Endothelial cell of umbilical vein (primary cell): Measurements from ENCODE around the gene DEFB114. TPM values are rescaled to one million over a fixed set of nuclear protein-coding genes. Genes with fewer than 3 reads are reported as not detected.

ENCODE experiments used
- BruUV-seq: library from RNA; stranded (reverse); fragments of 400-500 nt; replicated peaks from 2 replicates; lab custom pipeline; 2021; lab: Mats Ljungman, UMichigan
- CTCF ChIA-PET: fragments of 300-600, 350-600 bp; sonication (Branson Sonifier 250); formaldehyde crosslinking; loops from one replicate; lab custom pipeline; 2021; ENCODE audit warnings: antibody characterized with exemption, inconsistent platforms; lab: Charles Lee
- POLR2A ChIA-PET: fragments of 300-600, 350-600 bp; sonication (Branson Sonifier 250); formaldehyde crosslinking; loops from one replicate; lab custom pipeline; 2021; ENCODE audit warnings: antibody characterized with exemption, inconsistent platforms; lab: Charles Lee
- DNase-seq: peaks from one replicate; pipeline ENCODE4 v3.0.0-alpha.2; 2011; ENCODE audit warnings: low read depth, low spot score
- FAIRE-seq: peaks from 2 replicates; lab custom pipeline; 2011; peaks lifted over from hg19 to GRCh38; lab: Jason Lieb, UNC
- H2AFZ ChIP-seq: 2 replicates; pipeline ENCODE4 v1.6.0; 2012; ENCODE audit warnings: low read depth, low read length, control low read depth, inconsistent platforms
- H3K27ac ChIP-seq: 2 replicates; pipeline ENCODE4 v1.5.1; 2011; ENCODE audit warnings: low read depth, mild to moderate bottlenecking, control low read depth, low read length, moderate library complexity; ENCODE audit not compliant: insufficient read depth
- H3K27me3 ChIP-seq, 2 experiments: 2 replicates each; pipeline versions ENCODE4 v1.6.0 to v1.6.1; 2011; ENCODE audit warnings: low read length in 2 of 2, mixed read lengths in 1 of 2; ENCODE audit not compliant: control insufficient read depth in 2 of 2, insufficient read depth in 2 of 2
- H3K36me3 ChIP-seq, 2 experiments: 2 replicates in 1 of 2; 3 replicates in 1 of 2; pipeline ENCODE4 v1.5.1; 2011; ENCODE audit warnings: low read length in 2 of 2, mild to moderate bottlenecking in 1 of 2, moderate library complexity in 1 of 2; ENCODE audit not compliant: control insufficient read depth in 2 of 2, insufficient read depth in 2 of 2; ENCODE audit errors: extremely low read depth in 1 of 2
- H3K4me1 ChIP-seq: 3 replicates; pipeline ENCODE4 v1.5.1; 2011; ENCODE audit warnings: mild to moderate bottlenecking, low read length; ENCODE audit not compliant: control insufficient read depth, insufficient read depth; ENCODE audit errors: extremely low read depth
- H3K4me2 ChIP-seq: 2 replicates; pipeline ENCODE4 v1.6.1; 2011; ENCODE audit warnings: low read length, control low read depth, mixed read lengths; ENCODE audit not compliant: insufficient read depth
- H3K4me3 ChIP-seq, 3 experiments: fragments of 200-600 bp in 1 of 3; sonication (generic), shearing (Covaris generic) in 1 of 3; replicated peaks in 1 of 3; 2 replicates each; pipeline ENCODE4 v1.5.1; 2011 to 2016; ENCODE audit warnings: control low read depth in 3 of 3, low read length in 3 of 3, mild to moderate bottlenecking in 2 of 3, inconsistent platforms in 1 of 3, low read depth in 1 of 3, moderate library complexity in 1 of 3; ENCODE audit not compliant: insufficient read depth in 1 of 3
- H3K79me2 ChIP-seq: 2 replicates; pipeline ENCODE4 v1.6.0; 2012; ENCODE audit warnings: low read length, inconsistent platforms; ENCODE audit not compliant: control insufficient read depth, insufficient read depth
- H3K9ac ChIP-seq: replicated peaks from 2 replicates; pipeline ENCODE3; 2011; ENCODE audit warnings: low read length, control low read depth; ENCODE audit not compliant: insufficient read depth; ENCODE audit errors: extremely low read depth
- H3K9me1 ChIP-seq: replicated peaks from 3 replicates; pipeline ENCODE4 v1.6.0; 2011; ENCODE audit warnings: mild to moderate bottlenecking, low read length; ENCODE audit not compliant: control insufficient read depth, insufficient read depth; ENCODE audit errors: extremely low read depth
- H3K9me3 ChIP-seq: replicated peaks from 2 replicates; pipeline ENCODE4 v1.5.1; 2012; ENCODE audit warnings: low read length, inconsistent platforms; ENCODE audit not compliant: control insufficient read depth, insufficient read depth
- H4K20me1 ChIP-seq: replicated peaks from 2 replicates; pipeline ENCODE3; 2011; ENCODE audit warnings: mild to moderate bottlenecking, low read length; ENCODE audit not compliant: control insufficient read depth, insufficient read depth; ENCODE audit errors: extremely low read depth
- CTCF ChIP-seq, 2 donors: IDR thresholded peaks; 1 replicate in 1 of 2; 2 replicates in 1 of 2; pipeline ENCODE4 v1.5.1; 2011; ENCODE audit warnings: low read length in 2 of 2, mild to moderate bottlenecking in 2 of 2, moderate library complexity in 2 of 2, control low read depth in 1 of 2, inconsistent platforms in 1 of 2, low read depth in 1 of 2; ENCODE audit not compliant: insufficient read depth in 1 of 2; ENCODE audit errors: extremely low read depth in 1 of 2
- EZH2 ChIP-seq: IDR thresholded peaks from 2 replicates; pipeline ENCODE4 v1.6.1; 2012; ENCODE audit warnings: borderline replicate concordance, low read depth, mild to moderate bottlenecking, moderate library complexity, low read length, inconsistent platforms; ENCODE audit not compliant: severe bottlenecking
- FOS ChIP-seq: IDR thresholded peaks from 2 replicates; pipeline ENCODE4 v1.6.1; 2011; ENCODE audit warnings: mild to moderate bottlenecking, low read length, moderate library complexity, borderline replicate concordance; ENCODE audit not compliant: insufficient read depth
- GATA2 ChIP-seq: IDR thresholded peaks from 2 replicates; pipeline ENCODE4 v1.7.0; 2011; ENCODE audit warnings: low read depth, mild to moderate bottlenecking, moderate library complexity, mixed read lengths, low read length; ENCODE audit not compliant: insufficient read length, insufficient read depth
- JUN ChIP-seq: IDR thresholded peaks from 2 replicates; pipeline ENCODE4 v1.6.1; 2011; ENCODE audit warnings: borderline replicate concordance, low read depth; ENCODE audit not compliant: insufficient read length, insufficient read depth
- MAX ChIP-seq: IDR thresholded peaks from 2 replicates; pipeline ENCODE4 v1.6.1; 2011; ENCODE audit not compliant: insufficient read depth, insufficient read length
- MYC ChIP-seq: IDR thresholded peaks from one replicate; pipeline ENCODE4 v1.6.1; 2011; ENCODE audit warnings: mild to moderate bottlenecking, low read depth, low read length
- POLR2A ChIP-seq: IDR thresholded peaks from 2 replicates; pipeline ENCODE4 v1.6.1; 2012; ENCODE audit warnings: low read depth, mild to moderate bottlenecking, control low read depth, low read length
- POLR2AphosphoS5 ChIP-seq: IDR thresholded peaks from 2 replicates; pipeline ENCODE4 v1.6.1; 2012; ENCODE audit warnings: low read depth, mild to moderate bottlenecking, control low read depth, low read length, moderate library complexity; ENCODE audit not compliant: insufficient read depth
- dilution Hi-C: fragments of 300-500 bp; cut with MboI; formaldehyde crosslinking; loops from one replicate; pipeline ENCODE4 v1.15.0; 2019; ENCODE audit warnings: low sequenced_read_pairs; ENCODE audit not compliant: extremely low pct_ligation_motif_present
- intact Hi-C: fragments of 100-400 bp; cut with micrococcal nuclease; formaldehyde crosslinking; loops from one replicate; pipeline ENCODE4 v1.10.0; 2022
- polyA plus RNA-seq, 4 experiments: library from polyadenylated mRNA; depleted of rRNA in 3 of 4; stranded (reverse) in 3 of 4; unstranded in 1 of 4; fragments of >200 nt; gene quantifications; 2 replicates each; pipeline versions ENCODE4 v1.2.1 to v1.2.3, GENCODE V29; 2011 to 2012; ENCODE audit warnings: missing spikeins in 1 of 4
- total RNA-seq: library from RNA; stranded (reverse); gene quantifications from 2 replicates; pipeline ENCODE4 v1.2.3, GENCODE V29; 2021

The DEFB114 gene
- total and polyA plus RNA-seq, 2 donors (not counting 3 experiments of a cell fraction or from before 2014, with no cell fraction given) = not detected

- H3K36me3 ChIP-seq = no peaks in the 10 kb centered on the region
- H3K9me1 ChIP-seq = no peaks in the 10 kb centered on the region
- ChIA-PET CTCF (no interaction called here), POLR2A (no interaction called here)
- H3K79me2 ChIP-seq = no peaks in the 10 kb centered on the region
- H3K4me2 ChIP-seq = no peak overlapping the region
- no peak overlapping the region for H3K9ac ChIP-seq
- no peaks in the 10 kb centered on the region for H3K9me3 ChIP-seq
- no peak overlapping the region for H3K27ac ChIP-seq
- no peak overlapping the region for H3K4me3 ChIP-seq
- H3K27me3 ChIP-seq = no peaks in the 10 kb centered on the region
- intact Hi-C loops = no loop called here
- no TSS peak for BruUV-seq
- FAIRE-seq (no peak), DNase-seq (no peak)
- no peak overlapping the region for H2AFZ ChIP-seq
- dilution Hi-C loops = no loop called here
- no peaks in the 10 kb centered on the region for H4K20me1 ChIP-seq
- H3K4me1 ChIP-seq = no peaks in the 10 kb centered on the region
- TF ChIP-seq MAX (no peak), EZH2 (no peak), JUN (no peak), MYC (no peak)
These were observed 16.9 kb upstream of the DEFB114 start for GRCh38 chr6:49980898-49981297.

GRCh38 chr6:49979584-49979983 lies 15.6 kb upstream of the DEFB114 start:
- H3K4me3 ChIP-seq = no peak overlapping the region
- H3K36me3 ChIP-seq = no peaks in the 10 kb centered on the region
- H3K27ac ChIP-seq = no peak overlapping the region
- intact Hi-C loops (no loop called here), dilution Hi-C loops (no loop called here)
- no peaks in the 10 kb centered on the region for H3K4me1 ChIP-seq
- no peaks in the 10 kb centered on the region for H4K20me1 ChIP-seq
- no peak overlapping the region for H3K9ac ChIP-seq
- CTCF ChIA-PET = no interaction called here
- H2AFZ ChIP-seq = no peak overlapping the region
- H3K9me3 ChIP-seq = no peaks in the 10 kb centered on the region
- no peaks in the 10 kb centered on the region for H3K79me2 ChIP-seq
- no peak for FAIRE-seq
- no peak overlapping the region for H3K4me2 ChIP-seq
- BruUV-seq = no TSS peak
- H3K9me1 ChIP-seq = no peaks in the 10 kb centered on the region
- H3K27me3 ChIP-seq = no peaks in the 10 kb centered on the region
- POLR2A ChIA-PET = no interaction called here
- TF ChIP-seq CTCF (IDR thresholded peaks at IDR 0.05; ENCODE audit: extremely low read depth in 1 of 2, insufficient read depth in 1 of 2, low read depth in 1 of 2, low read length in 2 of 2) (no peak), JUN (no peak), POLR2A (no peak), MYC (no peak), EZH2 (no peak), MAX (no peak), GATA2 (no peak), FOS (no peak), POLR2AphosphoS5 (no peak)
- no peak for DNase-seq
